ENCODE data around the gene ZNF597.
A peak's percentile ranks its signal among the peaks of the same experiment; 100 is the strongest.

The ZNF597 gene

DNA sequence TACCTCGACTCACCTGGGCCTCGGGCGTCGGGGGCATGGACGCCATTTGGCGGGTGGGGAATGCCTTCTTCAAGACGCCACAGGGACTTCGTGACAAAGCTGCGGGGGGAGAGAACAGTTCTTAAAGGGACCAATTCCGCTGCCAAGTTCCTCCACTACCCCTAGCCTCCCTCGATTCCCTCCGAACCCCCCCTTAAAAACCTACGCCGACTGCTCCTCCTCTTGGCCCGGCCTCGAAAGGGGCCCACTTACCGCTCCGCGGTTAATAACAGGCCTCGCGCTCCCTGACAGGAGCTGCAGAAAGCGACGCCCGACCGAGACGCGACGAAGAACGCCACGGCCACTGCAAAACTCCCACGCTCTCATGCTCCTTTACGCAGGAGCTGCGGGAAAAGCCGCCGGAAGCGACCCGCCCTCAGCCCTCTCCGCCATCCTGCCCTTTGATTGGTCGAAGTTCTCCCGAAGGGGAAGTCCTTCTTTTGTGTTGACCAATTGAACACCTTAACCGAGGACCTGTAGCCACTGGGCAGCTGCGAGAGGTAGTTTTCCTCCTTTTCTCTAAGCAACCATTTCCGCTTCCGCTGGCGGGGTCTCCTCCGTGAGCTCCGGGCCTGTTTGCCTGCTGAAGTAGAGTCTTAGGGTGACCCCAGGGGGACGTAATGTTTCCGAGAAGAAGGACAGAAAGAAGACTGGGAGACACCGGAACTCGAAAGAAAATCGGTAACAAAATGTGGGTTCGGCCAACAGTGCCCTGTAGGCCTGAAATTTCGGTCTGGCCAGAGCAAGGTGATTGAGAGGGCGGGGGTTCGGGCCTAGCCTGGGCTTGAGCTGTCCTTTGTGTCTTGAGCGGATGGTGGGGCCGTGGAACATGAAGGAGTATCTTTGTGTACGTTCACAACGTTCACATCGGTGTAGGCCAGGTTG, at the start of gene ZNF597, which contains the start of gene NAA60:
TSS of gene ZNF597 (minus strand) at position 397 of the 924 bp plus-strand sequence. CDS start at position 46, 351 bp downstream.
TSS of gene NAA60 (plus strand) at position 573 of the 924 bp plus-strand sequence. CDS start 32,548 bp downstream, outside the sequence.
- peak; percentile 93 for DNase-seq

DNA sequence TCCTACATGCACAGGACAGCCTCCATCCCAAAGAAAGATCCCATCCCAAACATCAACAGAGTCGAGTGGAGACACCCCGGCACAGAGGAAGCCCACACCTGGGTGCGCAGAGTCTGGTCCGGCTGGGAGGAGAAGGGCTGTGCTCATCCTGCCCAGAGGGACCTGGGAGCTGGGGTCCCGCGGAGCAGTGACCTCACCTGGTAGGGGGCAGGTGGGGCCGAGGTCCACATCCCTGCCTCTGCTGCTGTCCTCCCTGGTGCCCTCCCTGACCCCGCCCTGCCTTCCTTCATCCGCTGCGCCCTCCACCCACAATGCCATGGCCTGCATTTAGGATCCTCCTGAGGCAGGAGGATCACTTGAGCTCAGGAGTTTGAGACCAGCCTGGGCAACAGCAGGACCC, 49.1 kb upstream of the ZNF597 start:
- DNase-seq: no peak

DNA sequence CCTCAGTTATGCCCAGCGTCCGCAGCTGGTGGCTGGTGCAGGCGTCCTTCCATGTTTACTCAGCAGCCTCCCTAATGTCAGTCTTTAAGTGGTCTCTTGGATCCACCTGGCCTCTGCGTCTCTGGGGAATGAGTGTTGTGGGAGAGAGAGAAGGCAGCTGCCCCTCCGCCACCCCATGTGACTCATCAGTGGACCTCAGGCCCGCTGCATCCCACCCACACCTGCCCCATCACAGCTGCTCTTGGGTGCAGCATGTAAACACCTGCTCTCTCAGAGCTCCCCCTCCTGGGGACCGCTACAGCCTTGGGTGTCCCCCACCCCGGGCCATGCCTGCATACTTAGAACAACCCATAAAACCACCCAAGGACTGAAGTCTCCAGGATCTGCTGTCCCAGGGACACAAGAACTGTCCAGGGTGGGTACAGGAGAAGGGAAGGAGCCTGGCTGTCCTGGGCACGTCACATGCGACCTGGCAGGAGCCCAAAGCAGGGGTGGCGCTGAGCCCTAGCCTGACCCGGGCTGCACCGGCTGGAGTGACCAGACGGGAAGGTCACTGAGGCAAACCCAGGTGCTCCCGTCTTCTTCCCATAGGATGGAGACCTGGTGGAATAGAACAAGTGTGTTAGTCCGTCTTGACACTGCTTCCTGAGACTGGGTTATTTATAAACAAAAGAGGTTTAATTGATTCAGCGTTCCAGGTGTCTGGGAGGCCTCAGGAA, 47.8 kb upstream of the ZNF597 start:
- no peak for DNase-seq

GRCh38 chr16:3488801-3489200, 45.5 kb upstream of the ZNF597 start:
- DNase-seq: no peak

DNA sequence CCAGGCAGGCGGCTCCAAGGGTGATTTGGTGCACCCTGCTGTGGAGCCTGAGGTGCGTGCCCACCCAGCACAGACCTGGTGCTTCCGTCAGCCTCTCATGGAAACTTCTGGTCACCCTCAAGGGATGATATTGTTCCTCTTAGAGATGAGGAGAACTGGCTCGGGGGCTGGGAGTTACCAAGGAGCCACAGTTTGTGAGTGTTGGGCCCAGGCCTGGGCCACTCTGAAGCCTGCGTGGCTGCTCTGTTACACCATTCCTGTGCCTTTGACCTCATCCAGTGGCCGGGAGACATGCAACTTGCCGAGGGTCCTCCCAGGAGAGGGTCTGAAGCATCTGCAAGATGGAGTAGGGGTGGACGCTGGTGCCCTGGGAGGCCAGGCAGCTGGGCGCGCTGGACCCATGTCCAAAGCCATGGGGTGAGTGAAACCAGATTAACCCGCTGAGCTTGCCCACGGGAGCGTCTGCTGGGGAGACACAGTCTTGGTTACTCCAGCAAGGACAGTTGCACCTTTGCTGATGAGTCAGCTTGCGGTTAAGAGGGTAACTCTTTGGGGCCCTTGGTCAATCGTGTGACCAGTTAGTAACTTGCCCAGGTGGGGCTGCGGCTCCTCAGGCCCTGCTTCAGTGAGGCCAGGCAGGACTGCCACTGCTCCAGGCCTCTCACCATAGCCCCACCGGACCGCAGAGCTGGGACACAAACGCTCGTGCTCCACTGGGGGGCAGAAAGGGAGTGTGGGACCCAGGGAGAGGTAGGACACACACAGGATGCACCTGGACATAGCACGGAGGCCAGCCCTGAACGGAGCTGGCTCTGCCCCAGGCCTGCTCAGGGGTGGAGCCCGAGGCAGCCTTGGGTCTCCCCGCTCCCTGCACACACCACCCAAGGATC, 44.5 kb upstream of the ZNF597 start:
- DNase-seq: no peak

DNA sequence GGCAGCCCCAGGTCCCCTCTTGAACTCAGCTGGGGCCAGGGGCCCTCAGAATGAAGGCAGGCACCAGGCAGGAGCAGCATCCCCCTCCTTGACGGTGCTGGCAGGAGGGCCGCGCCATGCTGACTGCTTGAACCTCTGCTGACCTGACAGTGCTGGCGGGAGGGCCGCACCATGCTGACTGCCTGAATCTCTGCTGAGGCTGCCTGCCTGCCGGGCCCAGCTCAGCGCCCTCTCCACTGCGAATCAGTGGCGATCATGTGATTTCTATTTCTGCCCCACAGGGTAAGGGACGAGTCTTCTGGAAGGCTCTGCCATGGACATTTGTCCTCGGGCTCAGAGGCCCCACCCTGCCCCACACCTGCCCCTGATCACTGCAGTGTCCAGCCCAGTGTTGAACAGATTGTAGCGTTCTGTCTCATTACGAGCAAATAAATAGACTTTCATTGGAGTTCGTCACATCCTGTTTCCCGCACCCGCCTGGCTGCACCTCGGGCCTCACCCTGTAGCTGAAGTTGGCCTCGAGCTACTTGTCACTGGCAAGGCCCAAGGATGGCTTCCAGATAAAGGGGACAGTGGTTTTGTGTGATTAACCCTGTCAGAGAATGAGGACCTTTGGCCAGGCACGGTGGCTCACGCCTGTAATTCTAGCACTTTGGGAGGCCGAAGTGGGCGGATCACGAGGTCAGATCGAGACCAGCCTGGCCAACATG, 43.4 kb upstream of the ZNF597 start:
- no peak for DNase-seq

DNA sequence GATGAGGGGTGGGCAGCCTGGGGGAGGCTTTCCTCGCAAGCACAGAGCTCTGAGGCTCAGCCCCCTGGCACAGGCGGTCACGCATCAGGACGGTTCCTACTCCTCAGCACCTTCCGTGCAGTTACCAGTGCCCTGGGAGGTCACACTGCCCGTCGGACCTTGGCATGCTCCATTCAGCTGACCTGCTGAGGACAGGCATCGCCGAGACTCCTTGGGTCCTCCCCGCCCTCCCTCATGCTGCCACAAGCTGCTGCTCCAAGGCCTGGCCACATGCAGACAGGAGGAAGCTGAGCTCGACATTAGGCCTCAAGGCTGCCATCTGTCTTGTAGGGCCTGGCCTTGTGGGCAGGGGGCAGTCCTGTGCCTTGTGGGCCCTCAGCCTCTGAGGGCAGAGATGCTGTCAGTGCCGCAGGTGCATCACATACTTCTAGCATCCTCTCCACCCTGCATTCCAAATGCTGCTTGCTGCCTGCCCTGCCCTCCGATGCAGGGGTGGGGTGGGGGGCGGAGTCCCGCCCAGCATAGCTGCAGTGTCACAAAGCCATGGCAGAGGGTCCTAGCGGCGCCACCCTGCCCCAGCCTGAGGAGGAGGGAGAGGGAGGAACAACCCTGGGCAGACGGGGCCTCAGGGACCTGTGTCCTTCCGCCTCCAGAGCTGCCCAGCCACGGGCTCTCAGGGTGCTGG, 42.7 kb upstream of the ZNF597 start:
- no peak for DNase-seq

GRCh38 chr16:3485097-3485745, 41.9 kb upstream of the ZNF597 start:
- no peak for DNase-seq

GRCh38 chr16:3484318-3485096, 41.2 kb upstream of the ZNF597 start:
- DNase-seq: no peak

- DNase-seq: no peak
Measured at GRCh38 chr16:3482659-3483241, 39.4 kb upstream of the ZNF597 start.

DNA sequence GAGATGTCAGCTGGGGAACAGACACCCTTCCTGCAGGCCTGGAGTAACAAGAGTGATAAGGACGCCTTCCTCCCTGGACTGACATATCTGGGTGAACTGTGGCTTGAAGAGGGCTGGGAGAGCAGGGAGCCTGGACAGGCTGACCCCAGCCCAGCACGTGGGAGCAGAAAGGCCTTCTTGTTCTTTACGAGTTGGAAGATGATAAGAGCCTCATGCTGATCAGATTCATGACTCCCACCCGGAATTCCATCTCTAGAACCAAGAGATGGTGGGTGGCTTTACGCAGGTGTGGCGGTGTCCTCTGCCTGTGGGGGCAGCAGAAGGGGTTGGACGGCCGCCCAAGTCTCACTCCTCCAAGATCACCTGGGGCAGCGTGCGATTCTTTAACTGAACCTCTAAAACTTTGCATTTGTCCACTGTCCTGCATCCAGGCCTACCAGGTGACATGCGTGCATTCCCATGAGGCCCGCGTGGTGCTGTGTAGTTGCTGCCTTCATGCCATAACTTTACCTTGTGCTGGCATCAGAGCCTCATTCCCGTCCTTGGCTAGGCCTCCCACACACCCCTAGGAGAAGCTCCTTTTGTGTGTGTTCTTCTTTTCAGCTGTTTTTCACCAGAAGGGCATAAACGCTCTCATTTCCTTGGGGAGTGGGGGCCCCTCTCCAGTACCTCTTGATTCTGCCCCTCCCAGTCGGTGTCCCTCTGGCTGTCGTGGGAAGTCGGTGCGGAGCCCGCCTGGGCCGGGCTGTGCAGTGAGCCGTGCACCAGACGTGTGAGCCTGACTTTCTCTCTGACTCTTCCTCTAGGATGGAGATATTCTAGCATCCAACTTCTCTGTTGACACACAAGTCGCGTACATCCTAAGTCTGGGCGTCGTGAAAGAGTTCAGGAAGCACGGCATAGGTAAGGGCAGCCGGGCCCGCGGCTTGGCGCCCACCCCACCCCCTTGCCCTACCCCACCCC, 38.7 kb upstream of the ZNF597 start:
- no peak for DNase-seq

GRCh38 chr16:3480901-3481695, 37.8 kb upstream of the ZNF597 start:
- no peak for DNase-seq

GRCh38 chr16:3479654-3480216, 36.4 kb upstream of the ZNF597 start:
- no peak for DNase-seq

GRCh38 chr16:3478242-3478925, 35.1 kb upstream of the ZNF597 start:
- DNase-seq: no peak

- DNase-seq: no peak
Measured at GRCh38 chr16:3476409-3476808, 33.1 kb upstream of the ZNF597 start.

- DNase-seq: no peak
Measured at GRCh38 chr16:3475604-3476375, 32.5 kb upstream of the ZNF597 start.

Data from EL (cell line).